NAMALWA (cell line): ENCODE results near the gene FAM25C.
"Not testable (repeated sequence)": the region's sequence is repeated elsewhere in the genome, so short reads cannot be mapped to it uniquely, and the experiment has no call there.

Experiments
- DNase-seq: peaks from one replicate; pipeline ENCODE4 v3.0.0-alpha.2; 2015; ENCODE audit warnings: low spot score

Gene FAM25C

DNA sequence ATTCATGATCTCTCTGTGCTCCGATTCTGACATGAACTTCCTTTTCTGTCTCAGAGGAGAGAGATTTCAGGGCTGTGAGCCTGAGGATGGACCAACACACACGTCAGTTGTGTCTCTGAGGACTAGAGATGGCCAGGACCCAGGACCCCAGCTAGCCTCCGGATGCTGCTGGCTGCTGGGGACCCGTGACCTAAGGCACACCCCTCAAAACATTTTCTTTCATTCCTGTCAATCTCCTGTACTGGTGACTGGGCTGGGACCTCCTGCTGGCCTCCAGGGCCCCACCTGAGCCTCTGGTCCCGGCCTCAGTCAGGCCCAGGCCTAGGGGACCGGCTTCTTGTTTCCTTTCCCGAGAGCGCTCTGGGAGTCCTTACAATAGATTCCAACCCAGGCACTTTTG lies 42.4 kb downstream of the FAM25C start:
- not testable (repeated sequence) for DNase-seq

GRCh38 chr10:47947424-47947823 lies 52.2 kb downstream of the FAM25C start:
- not testable (repeated sequence) for DNase-seq
